Endothelial cell of hepatic sinusoid (primary cell): Measurements from ENCODE around the gene CKS1B.
"Not testable (repeated sequence)": the region's sequence is repeated elsewhere in the genome, so short reads cannot be mapped to it uniquely, and the experiment has no call there.

Source experiments
- in situ Hi-C: cut with HindIII; loops from 2 replicates; pipeline ENCODE4 v1.10.0; 2017; ENCODE audit warnings: low sequenced_read_pairs

The CKS1B gene

GRCh38 chr1:154982897-154983648 lies 8.6 kb downstream of the CKS1B start, which contains the start of gene FLAD1:
FLAD1 (plus strand) TSS chr1:154983344; CDS start chr1:154983695, 351 bp downstream.
- in situ Hi-C loops = no loop called here

GRCh38 chr1:154983776-154984466 lies 9.4 kb downstream of the CKS1B start:
- in situ Hi-C loops = no loop called here

GRCh38 chr1:154986736-154987135 lies 12.3 kb downstream of the CKS1B start:
- in situ Hi-C loops = not testable (repeated sequence)

GRCh38 chr1:154987326-154987725 lies 12.8 kb downstream of the CKS1B start:
- in situ Hi-C loops = no loop called here

GRCh38 chr1:154988058-154988954 lies 13.8 kb downstream of the CKS1B start:
- in situ Hi-C loops = no loop called here

GRCh38 chr1:154989195-154989860 lies 14.8 kb downstream of the CKS1B start:
- in situ Hi-C loops = no loop called here

GRCh38 chr1:154990276-154990675 lies 15.8 kb downstream of the CKS1B start:
- in situ Hi-C loops = no loop called here

GRCh38 chr1:154992721-154993571 lies 18.5 kb downstream of the CKS1B start:
- in situ Hi-C loops = no loop called here

GRCh38 chr1:154993572-154994268 lies 19.2 kb downstream of the CKS1B start, which contains the start of gene LENEP:
LENEP (plus strand) TSS chr1:154993586; CDS start chr1:154993608, 22 bp downstream.
- in situ Hi-C loops = no loop called here

GRCh38 chr1:154994269-154994587 lies 19.7 kb downstream of the CKS1B start:
- in situ Hi-C loops = no loop called here

- in situ Hi-C loops = no loop called here
Measured at GRCh38 chr1:154994591-154994990, 20.1 kb downstream of the CKS1B start.

GRCh38 chr1:154995301-154995983 lies 21.0 kb downstream of the CKS1B start:
- in situ Hi-C loops = not testable (repeated sequence)

GRCh38 chr1:154996966-154997701 lies 22.7 kb downstream of the CKS1B start:
- in situ Hi-C loops = no loop called here

- in situ Hi-C loops = no loop called here
Measured at GRCh38 chr1:154998201-154998780, 23.8 kb downstream of the CKS1B start.

GRCh38 chr1:154998818-154999570 lies 24.5 kb downstream of the CKS1B start:
- in situ Hi-C loops = no loop called here

- in situ Hi-C loops = no loop called here
Measured at GRCh38 chr1:154999571-155000410, 25.3 kb downstream of the CKS1B start.
